Hypothalamus (tissue), 51 donors: ENCODE results near the gene CD27.
"Not testable (repeated sequence)": the region's sequence is repeated elsewhere in the genome, so short reads cannot be mapped to it uniquely, and the experiment has no call there.

Experiments used
- DNase-seq, 51 donors: peaks; one replicate each; lab custom pipeline; 2025; lab: John Stamatoyannopoulos, UW

Gene CD27

DNA sequence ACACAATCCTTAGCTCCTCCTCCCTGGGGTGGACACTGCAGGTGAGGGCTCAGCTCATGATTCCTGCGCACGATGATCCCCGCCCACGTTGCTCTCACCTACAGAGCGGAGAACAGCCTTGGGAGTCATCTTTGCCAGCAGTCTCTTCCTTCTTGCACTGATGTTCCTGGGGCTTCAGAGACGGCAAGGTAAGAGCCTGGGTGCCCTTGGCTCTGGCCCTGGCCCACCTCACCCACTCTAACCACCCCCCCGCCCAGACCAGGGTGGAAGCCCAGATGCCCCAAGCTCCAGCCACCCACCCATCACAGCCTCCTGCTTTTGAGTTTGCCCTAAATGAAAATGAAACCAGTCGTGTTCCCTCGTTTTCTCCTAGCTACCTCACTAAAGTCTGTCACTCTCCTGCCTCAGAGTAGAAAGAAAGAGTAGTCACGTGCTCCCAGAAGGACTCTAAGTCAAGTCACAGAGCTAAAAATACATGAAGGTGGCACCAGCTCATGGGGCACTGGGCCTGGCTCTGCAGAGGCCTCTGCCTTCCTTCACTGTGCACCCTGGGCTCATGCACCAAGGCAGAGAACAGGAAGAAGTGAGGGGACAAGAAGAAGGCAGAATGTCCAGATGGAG is 16.1 kb downstream of the CD27 start:
- DNase-seq, result no peak

DNA sequence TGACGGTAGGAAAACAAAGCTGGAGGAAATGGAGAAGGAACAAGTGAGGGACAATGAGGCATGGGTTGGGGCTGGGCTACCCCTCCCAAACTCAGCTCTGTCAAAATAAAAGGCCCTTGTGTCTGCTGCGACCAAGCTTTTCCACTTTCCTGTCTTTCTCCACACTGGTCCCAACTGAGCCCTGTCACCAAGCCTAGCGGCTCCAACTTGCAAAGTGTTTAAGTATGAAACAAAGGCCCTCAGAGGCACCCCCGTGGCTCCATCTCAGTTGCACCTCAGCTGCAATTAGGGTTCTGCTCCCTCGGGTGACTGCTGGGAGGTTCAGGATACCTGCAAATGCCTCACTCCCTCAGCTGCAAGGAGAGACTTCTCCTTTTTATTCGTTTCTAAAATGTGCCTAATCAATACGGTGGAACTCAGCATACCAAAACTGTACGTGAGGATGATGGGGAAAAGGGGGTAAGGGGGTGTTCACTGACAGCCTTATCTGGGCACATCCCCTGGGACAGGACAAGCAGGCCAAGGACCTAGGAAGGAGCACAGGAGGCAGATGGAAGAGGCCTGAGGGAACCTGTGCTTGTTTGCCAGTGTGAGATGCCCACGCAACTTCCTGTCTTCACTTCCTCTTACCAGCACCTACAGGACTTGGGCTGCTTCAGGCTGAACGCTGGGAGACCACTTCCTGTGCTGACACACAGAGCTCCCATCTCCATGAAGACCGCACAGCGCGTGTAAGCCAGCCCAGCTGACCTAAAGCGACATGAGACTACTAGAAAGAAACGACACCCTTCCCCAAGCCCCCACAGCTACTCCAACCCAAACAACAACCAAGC is 16.9 kb downstream of the CD27 start:
- DNase-seq, result peak in 32 of 51 donors; percentile 8 to 72 (median 39)

- DNase-seq, result no peak
Measured at GRCh38 chr12:6462234-6462995, 17.7 kb downstream of the CD27 start.

GRCh38 chr12:6463216-6463615 is 18.5 kb downstream of the CD27 start:
- no peak for DNase-seq

DNA sequence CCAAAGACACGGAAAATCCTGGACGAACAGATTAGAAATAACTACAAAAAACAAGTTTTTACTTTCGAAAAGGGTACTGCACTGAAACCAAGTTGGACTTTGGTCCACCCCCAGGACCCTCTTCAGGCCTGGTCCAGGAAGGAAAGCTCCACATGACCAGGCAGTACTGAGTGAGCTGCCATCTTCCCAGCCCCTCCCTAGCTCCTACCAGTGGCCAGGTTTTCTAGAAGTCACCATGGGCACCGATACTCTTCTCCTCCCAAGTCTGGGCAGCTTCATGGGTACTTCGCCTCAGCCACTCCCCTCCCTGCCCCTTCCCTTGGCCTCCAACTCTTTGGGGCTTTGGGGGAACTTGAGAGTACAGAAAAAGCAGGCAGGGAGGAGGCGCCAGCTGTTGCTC is 19.1 kb downstream of the CD27 start:
- DNase-seq, result no peak

- DNase-seq, result no peak
Measured at GRCh38 chr12:6464531-6464930, 19.8 kb downstream of the CD27 start.

DNA sequence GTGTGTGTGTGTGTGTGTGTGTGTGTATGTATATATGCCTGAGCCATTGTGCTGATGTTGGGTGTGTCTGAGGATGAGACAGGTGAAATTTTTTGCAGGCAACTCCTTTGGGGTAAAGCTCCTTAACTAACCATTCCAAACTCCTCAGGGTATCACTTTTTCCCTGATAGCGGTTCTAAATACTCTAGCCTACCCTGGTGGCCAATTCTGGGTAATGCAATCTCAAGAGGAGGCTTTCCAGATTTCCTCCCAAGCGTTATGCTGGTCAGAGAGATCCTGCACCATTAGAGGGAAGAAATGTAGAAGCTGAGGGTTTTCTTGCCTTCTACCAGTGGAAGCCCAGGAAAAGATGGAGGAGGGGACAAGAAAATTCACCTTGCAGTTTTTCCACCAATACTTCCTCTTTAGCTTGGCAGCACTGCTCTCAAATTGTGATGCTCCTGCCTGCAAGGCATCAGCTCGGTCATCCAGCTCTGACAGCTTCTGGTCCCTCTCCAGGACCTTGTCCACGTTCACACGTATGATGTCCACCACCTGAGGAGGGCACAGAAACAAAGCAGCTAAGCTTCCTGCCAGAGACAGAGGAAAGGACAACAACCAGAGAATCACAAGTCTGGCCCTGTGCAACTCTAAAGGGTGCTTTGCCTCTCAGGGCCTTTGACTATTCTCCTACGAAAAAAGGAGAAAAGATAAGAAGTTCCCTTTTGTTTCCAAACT is 20.9 kb downstream of the CD27 start:
- peak in 16 of 51 donors; percentile 6 to 61 (median 32) for DNase-seq

DNA sequence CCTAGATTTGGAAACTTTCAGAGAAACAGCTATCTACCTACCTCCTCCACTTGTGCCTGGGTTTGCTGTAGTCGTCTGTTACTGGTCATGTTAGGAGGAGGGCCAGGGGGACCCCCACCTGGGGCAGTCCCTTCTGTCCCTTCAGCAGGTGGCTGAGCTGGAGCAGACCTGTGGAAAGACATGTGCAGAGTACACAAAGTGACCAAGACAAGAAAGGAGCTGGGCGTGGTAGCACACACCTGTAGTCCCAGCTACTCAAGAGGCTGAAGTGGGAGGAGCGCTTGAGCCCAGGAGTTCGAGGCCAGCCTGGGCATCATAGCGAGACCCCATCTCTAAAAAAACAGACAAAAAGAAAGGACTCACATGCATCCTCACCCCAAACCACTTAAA is 21.4 kb downstream of the CD27 start:
- DNase-seq, result no peak

GRCh38 chr12:6466751-6467150 is 22.0 kb downstream of the CD27 start:
- DNase-seq, result not testable (repeated sequence)

DNA sequence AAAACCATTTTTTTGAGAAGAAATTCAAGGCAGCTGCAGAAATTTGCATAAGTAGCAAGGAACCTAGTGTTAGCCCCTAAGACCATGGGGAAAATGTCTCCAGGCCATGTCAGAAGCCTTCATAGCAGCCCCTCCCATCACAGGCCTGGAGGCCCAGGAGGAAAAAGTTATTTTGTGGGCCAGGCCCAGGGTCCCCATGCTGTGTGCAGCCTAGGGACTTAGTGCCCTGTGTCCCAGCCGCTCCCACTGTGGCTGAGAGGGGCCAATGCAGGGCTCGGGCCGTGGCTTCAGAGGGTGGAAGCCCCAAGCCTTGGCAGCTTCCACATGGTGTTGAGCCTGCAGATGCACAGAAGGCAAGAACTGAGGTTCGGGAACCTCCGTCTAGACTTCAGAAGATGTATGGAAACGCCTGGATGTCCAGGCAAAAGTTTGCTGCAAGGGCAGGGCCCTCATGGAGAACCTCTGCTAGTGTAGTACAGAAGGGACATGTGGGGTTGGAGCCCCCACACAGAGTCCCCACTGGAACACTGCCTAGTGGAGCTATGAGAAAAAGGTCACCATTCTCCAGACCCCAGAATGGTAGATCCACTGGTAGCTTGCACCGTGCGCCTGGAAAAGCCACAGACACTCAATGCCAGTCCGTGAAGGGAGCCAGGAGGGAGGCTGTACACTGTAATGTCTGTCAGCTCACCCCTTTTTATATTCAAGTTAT is 23.0 kb downstream of the CD27 start:
- not testable (repeated sequence) for DNase-seq

- DNase-seq, result no peak
Measured at GRCh38 chr12:6468283-6468575, 23.5 kb downstream of the CD27 start.

DNA sequence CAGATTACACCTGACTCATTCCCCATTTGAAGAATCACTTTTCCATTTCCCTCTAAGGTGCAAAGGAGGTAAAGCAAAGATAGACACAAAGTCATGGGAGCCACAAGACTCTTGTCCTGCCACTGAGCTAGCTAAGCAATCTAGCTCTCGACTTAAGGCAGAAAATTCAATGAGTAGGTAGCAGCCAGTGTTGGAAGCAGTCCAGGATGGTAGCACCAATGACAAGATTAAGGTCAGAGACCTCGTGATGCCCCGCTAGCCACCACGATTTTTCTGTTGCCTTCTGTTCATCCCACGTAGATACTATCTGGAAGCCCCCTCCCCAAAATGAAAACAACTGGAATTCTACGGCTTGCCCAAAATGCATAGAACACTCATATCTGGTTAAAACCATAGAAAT is 24.3 kb downstream of the CD27 start:
- no peak for DNase-seq

DNA sequence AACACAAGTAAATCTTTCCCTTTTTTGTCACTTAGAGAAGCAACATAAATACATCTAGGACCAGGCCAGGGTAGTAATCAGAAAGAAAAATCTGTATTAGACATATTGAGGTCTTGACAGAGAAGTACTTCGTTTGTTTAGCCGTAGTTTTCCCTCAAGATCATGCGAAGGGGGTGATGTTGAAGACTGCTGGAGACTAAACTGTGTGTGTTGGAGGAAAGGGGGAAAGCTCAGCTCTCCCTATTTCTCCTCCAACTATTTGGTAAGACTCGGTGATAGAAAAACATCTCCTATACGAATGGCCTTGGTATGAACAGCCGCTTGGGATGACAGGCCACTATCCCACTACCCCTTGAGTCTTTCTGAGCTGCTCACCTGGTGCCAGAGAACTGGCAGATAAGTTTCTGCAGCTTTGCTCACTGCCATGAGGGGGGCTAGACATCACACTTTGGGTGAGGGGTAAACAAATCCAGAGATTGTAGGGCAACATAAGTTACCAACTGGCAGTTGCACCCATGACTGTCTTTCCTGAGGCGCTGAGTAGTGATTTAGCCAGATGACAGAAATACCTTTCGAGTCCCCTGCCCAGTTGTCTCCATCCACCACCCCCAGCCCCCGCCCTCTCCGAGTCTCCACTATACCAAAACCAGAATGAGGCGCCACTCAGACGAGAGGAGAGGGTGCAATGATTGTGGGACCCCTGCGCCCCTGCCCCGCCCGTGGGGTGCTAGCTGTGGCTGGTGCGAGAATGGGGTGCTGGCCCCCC is 25.0 kb downstream of the CD27 start:
- DNase-seq, result peak in 2 of 51 donors; percentile 43 to 50

- peak; percentile 86 to 100 (median 99) for DNase-seq
Measured at GRCh38 chr12:6470375-6471163, 25.8 kb downstream of the CD27 start, which contains the start of gene VAMP1. VAMP1 (minus strand) TSS chr12:6470677; CDS start chr12:6470531, 146 bp downstream.

DNA sequence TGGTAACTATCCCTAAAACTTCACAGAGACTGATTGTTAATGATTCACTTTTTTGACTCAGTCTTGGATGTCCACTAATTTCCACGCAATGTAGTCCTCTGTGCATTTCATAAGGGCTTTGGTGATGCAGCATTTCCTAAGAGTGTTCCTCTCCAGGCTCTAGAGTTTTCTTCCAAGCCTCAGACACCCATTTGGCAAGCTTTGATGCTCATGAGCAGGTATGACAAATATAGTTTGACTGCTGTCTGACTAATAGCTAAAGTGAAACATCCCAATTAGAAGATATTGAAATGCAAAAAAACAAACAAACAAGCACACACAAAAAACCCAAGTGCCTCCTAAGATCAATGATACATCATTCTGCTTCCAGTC is 27.2 kb downstream of the CD27 start:
- DNase-seq, result no peak

DNA sequence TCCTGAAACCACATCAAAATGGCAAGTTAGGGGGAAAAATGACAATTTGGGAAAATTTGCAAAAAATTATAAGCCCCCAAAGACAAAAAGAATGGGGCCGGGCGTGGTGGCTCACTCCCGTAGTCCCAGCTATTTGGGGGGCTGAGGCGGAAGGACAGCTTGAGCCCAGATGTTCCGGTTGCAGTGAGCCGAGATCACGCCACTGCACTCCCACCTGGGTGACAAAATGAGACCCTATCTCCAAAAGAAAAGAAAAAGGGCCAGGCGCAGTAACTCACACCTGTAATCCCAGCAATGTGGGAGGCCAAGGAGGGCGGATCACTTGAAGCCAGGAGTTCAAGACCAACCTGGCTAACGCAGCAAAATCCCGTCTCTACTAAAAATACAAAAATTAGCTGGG is 27.7 kb downstream of the CD27 start:
- no peak for DNase-seq

GRCh38 chr12:6475233-6475975 is 30.6 kb downstream of the CD27 start:
- not testable (repeated sequence) for DNase-seq

DNA sequence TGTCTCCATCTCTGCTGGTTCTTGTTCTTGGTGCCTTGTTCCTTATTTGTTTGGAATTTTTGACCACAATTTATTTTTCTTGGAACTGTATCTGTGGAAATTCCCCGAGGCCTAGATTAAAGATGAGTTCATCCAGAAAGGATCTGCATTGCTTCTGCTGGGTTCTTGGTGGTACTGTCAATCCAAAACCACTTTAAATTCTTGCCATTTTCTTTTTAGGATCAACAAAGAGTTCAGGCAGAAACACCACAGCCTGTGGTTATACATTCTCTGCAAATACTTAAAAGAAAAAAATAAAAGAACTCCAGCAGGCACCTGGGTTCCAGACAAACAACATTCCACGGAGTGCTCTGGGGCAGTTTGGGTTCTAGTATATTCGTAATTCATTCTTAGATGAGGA is 31.7 kb downstream of the CD27 start:
- DNase-seq, result no peak
